ENCODE results near the gene TIAM1.

Gene TIAM1

DNA sequence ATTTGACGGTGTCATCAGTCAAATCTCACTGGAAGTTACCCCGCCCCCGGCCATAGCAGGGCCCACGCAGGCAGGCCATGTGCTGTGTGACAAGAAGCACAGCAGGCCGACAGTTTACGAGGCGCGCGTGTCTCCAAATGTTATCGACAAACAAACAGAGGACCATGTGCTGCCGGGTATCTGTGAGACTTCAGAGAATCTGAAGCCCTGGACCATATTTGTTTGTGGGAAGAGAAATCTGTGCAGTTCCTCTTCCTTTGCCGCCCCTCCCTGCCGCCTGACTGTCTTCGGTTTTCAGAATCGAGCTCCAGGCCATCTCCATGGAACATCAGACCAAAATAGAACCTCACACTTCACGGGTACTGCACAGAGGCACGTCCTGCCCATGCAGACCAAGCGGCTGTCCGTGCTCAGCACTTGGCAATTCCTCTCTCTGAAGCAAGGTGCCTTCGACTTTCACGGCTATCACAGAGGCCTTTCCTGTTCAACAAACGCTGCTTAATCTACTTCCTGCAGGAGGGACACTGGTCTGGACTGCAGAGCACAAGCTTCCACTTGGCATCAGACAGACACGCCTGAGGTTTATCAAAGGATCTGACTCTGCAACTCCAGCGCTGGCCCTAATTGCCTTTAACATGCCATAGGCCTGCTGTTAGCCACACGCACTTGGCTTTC lies 170.0 kb downstream of the TIAM1 start:
- H3K27ac ChIP-seq (ENCODE audit: poor library complexity, severe bottlenecking), result no peak overlapping the region
- no peak overlapping the region for H3K4me3 ChIP-seq (ENCODE audit: severe bottlenecking)
- no peaks in the 10 kb centered on the region for H3K9me3 ChIP-seq (ENCODE audit: severe bottlenecking)
- TF ChIP-seq, protein P1, sequence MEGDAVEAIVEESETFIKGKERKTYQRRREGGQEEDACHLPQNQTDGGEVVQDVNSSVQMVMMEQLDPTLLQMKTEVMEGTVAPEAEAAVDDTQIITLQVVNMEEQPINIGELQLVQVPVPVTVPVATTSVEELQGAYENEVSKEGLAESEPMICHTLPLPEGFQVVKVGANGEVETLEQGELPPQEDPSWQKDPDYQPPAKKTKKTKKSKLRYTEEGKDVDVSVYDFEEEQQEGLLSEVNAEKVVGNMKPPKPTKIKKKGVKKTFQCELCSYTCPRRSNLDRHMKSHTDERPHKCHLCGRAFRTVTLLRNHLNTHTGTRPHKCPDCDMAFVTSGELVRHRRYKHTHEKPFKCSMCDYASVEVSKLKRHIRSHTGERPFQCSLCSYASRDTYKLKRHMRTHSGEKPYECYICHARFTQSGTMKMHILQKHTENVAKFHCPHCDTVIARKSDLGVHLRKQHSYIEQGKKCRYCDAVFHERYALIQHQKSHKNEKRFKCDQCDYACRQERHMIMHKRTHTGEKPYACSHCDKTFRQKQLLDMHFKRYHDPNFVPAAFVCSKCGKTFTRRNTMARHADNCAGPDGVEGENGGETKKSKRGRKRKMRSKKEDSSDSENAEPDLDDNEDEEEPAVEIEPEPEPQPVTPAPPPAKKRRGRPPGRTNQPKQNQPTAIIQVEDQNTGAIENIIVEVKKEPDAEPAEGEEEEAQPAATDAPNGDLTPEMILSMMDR (IDR thresholded peaks at IDR 0.05; ENCODE audit: poor library complexity, severe bottlenecking), result no peak
- ATAC-seq (ENCODE audit: low read depth) (no peak), DNase-seq (ENCODE audit: low spot score) (no peak)
- H3K27me3 ChIP-seq (ENCODE audit: insufficient read depth, poor library complexity, severe bottlenecking), result no peaks in the 10 kb centered on the region
- no peaks in the 10 kb centered on the region for H3K36me3 ChIP-seq (ENCODE audit: low read depth)
- H3K4me1 ChIP-seq (ENCODE audit: insufficient read depth, poor library complexity, severe bottlenecking), result no peaks in the 10 kb centered on the region

GRCh38 chr21:31172328-31172727 lies 171.7 kb downstream of the TIAM1 start:
- ATAC-seq (ENCODE audit: low read depth) (no peak), DNase-seq (ENCODE audit: low spot score) (no peak)
- TF ChIP-seq, protein P1 (IDR thresholded peaks at IDR 0.05; ENCODE audit: poor library complexity, severe bottlenecking), result no peak
- Histone ChIP-seq H3K36me3 (ENCODE audit: low read depth) (no peaks in the 10 kb centered on the region), H3K27me3 (ENCODE audit: insufficient read depth, poor library complexity, severe bottlenecking) (no peaks in the 10 kb centered on the region), H3K4me1 (ENCODE audit: insufficient read depth, poor library complexity, severe bottlenecking) (no peaks in the 10 kb centered on the region), H3K9me3 (ENCODE audit: severe bottlenecking) (no peaks in the 10 kb centered on the region), H3K4me3 (ENCODE audit: severe bottlenecking) (no peak overlapping the region), H3K27ac (ENCODE audit: poor library complexity, severe bottlenecking) (no peak overlapping the region)

GRCh38 chr21:31164713-31165694 lies 179.1 kb downstream of the TIAM1 start:
- ATAC-seq (ENCODE audit: low read depth), result no peak
- TF ChIP-seq, protein P1 (IDR thresholded peaks at IDR 0.05; ENCODE audit: poor library complexity, severe bottlenecking), result no peak

GRCh38 chr21:31162827-31163226 lies 181.2 kb downstream of the TIAM1 start:
- Histone ChIP-seq H3K9me3 (ENCODE audit: severe bottlenecking) (no peaks in the 10 kb centered on the region), H3K4me3 (ENCODE audit: severe bottlenecking) (no peak overlapping the region), H3K27me3 (ENCODE audit: insufficient read depth, poor library complexity, severe bottlenecking) (no peaks in the 10 kb centered on the region), H3K27ac (ENCODE audit: poor library complexity, severe bottlenecking) (no peak overlapping the region), H3K4me1 (ENCODE audit: insufficient read depth, poor library complexity, severe bottlenecking) (no peaks in the 10 kb centered on the region), H3K36me3 (ENCODE audit: low read depth) (no peaks in the 10 kb centered on the region)
- DNase-seq (ENCODE audit: low spot score), result no peak
- TF ChIP-seq, protein P1 (IDR thresholded peaks at IDR 0.05; ENCODE audit: poor library complexity, severe bottlenecking), result no peak
- ATAC-seq (ENCODE audit: low read depth), result no peak

More at GRCh38 chr21:31164713-31165694, 179.1 kb downstream of the TIAM1 start:
- H3K27me3 ChIP-seq (ENCODE audit: insufficient read depth, poor library complexity, severe bottlenecking), result no peaks in the 10 kb centered on the region
- no peaks in the 10 kb centered on the region for H3K9me3 ChIP-seq (ENCODE audit: severe bottlenecking)
- H3K27ac ChIP-seq (ENCODE audit: poor library complexity, severe bottlenecking), result no peak overlapping the region
- no peaks in the 10 kb centered on the region for H3K4me1 ChIP-seq (ENCODE audit: insufficient read depth, poor library complexity, severe bottlenecking)
- no peaks in the 10 kb centered on the region for H3K36me3 ChIP-seq (ENCODE audit: low read depth)
- H3K4me3 ChIP-seq (ENCODE audit: severe bottlenecking), result no peak overlapping the region
- DNase-seq (ENCODE audit: low spot score), result no peak

All from RWPE2 (cell line).